NT2/D1 (cell line): ENCODE results near the gene SH3PXD2B.

Experiments used
- SUZ12 ChIP-seq: IDR thresholded peaks from 2 replicates; pipeline ENCODE4 v1.6.1; 2011; ENCODE audit not compliant: insufficient read length, insufficient read depth; ENCODE audit errors: extremely low read depth
- YY1 ChIP-seq: IDR thresholded peaks from 2 replicates; pipeline ENCODE4 v1.6.1; 2011; ENCODE audit not compliant: insufficient read length, insufficient read depth
- ZNF274 ChIP-seq: IDR thresholded peaks from 2 replicates; pipeline ENCODE4 v1.6.1; 2011; ENCODE audit warnings: mild to moderate bottlenecking, low read depth, low read length

DNA sequence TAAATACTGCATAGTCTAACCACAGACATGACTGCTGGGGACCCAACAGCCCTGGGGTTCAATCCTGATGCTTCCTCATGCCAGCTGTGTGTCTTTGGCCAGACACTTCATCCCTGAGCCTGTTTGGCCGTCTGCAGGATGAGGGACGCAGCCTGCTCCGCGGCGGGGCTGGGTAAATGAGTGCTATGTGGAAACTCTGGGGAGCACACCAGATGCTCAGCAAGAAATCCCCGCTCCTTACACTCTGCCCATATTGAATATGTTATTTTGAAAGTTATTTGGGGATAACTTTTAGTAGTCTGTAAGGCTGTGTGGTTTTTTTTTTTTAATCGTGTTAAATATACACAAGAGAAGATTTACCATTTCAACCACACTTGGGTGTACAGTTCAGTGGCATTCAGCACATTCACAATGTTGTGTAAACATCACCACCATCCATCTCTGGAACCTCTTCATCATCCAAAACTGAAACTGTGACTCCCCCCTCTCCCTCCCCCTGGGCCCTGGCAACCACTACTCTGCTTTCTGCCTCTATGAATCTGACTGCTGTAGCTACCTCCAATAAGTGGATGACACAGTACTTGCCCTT is 42.7 kb downstream of the SH3PXD2B start:
- TF ChIP-seq SUZ12, result no peak
- no peak for TF ChIP-seq YY1
- TF ChIP-seq ZNF274, result no peak
